Stimulated activated CD4-positive, alpha-beta T cell treated with anti-CD3 and anti-CD28 coated beads, Interleukin-15, amount 100 ng/mL, for 1 hour (primary cell): ENCODE data around the gene PGR.

ENCODE experiments used
- DNase-seq, 2 donors: peaks; one replicate each; pipeline ENCODE4 v3.0.0-alpha.2; 2020; ENCODE audit warnings: low read depth in 1 of 2, low spot score in 1 of 2

Gene PGR

GRCh38 chr11:101011881-101012280 lies 117.7 kb downstream of the PGR start:
- no peak for DNase-seq

GRCh38 chr11:101010899-101011298 lies 118.7 kb downstream of the PGR start:
- no peak for DNase-seq

GRCh38 chr11:101009690-101010055 lies 119.9 kb downstream of the PGR start:
- no peak for DNase-seq

- no peak for DNase-seq
Measured at GRCh38 chr11:101008961-101009689, 120.5 kb downstream of the PGR start.

- no peak for DNase-seq
Measured at GRCh38 chr11:101003468-101003867, 126.1 kb downstream of the PGR start.

- no peak for DNase-seq
Measured at GRCh38 chr11:100999756-101000155, 129.9 kb downstream of the PGR start.

GRCh38 chr11:100994966-100995365 lies 134.6 kb downstream of the PGR start:
- DNase-seq: no peak

GRCh38 chr11:100991541-100991940 lies 138.1 kb downstream of the PGR start:
- no peak for DNase-seq

- DNase-seq: no peak
Measured at GRCh38 chr11:100990931-100991330, 138.7 kb downstream of the PGR start.

GRCh38 chr11:100984668-100985067 lies 144.9 kb downstream of the PGR start:
- DNase-seq: no peak

- DNase-seq: no peak
Measured at GRCh38 chr11:100981196-100981824, 148.3 kb downstream of the PGR start.

- no peak for DNase-seq
Measured at GRCh38 chr11:100980156-100980555, 149.5 kb downstream of the PGR start.
